Spleen (tissue), 11 donors: Measurements from ENCODE around the gene UHRF1. TPM values are rescaled to one million over a fixed set of nuclear protein-coding genes. Genes with fewer than 3 reads are reported as not detected.

Experiments used
- DNase-seq: peaks from one replicate; pipeline ENCODE4 v3.0.0-alpha.2; 2020
- H3K27ac ChIP-seq, 8 donors: fragments of 200-600 bp; sonication (generic) in 7 of 8; 1 replicate in 4 of 8; 2 replicates in 4 of 8; pipeline versions ENCODE4 v1.5.0 to v1.8.0; 2016 to 2021; ENCODE audit warnings: inconsistent platforms in 4 of 8, mild to moderate bottlenecking in 4 of 8, moderate library complexity in 1 of 8
- H3K27me3 ChIP-seq, 7 donors: fragments of 200-600 bp; sonication (generic) in 6 of 7; replicated peaks in 1 of 7; 1 replicate in 4 of 7; 2 replicates in 3 of 7; pipeline versions ENCODE4 v1.5.0 to v1.8.0; 2016 to 2021; ENCODE audit warnings: inconsistent platforms in 3 of 7, mild to moderate bottlenecking in 1 of 7
- H3K36me3 ChIP-seq, 6 donors: fragments of 200-600 bp; sonication (generic) in 5 of 6; 1 replicate in 4 of 6; 2 replicates in 2 of 6; pipeline versions ENCODE4 v1.5.0 to v1.8.0; 2016 to 2021; ENCODE audit warnings: inconsistent platforms in 2 of 6
- H3K4me1 ChIP-seq, 6 donors: fragments of 200-600 bp; sonication (generic) in 5 of 6; 1 replicate in 3 of 6; 2 replicates in 3 of 6; pipeline versions ENCODE4 v1.5.0 to v1.8.0; 2016 to 2021; ENCODE audit warnings: inconsistent platforms in 3 of 6
- H3K4me3 ChIP-seq, 8 donors: fragments of 200-600 bp; sonication (generic) in 7 of 8; 1 replicate in 4 of 8; 2 replicates in 4 of 8; pipeline versions ENCODE4 v1.5.0 to v1.8.0; 2016 to 2021; ENCODE audit warnings: inconsistent platforms in 4 of 8, mild to moderate bottlenecking in 4 of 8, moderate library complexity in 2 of 8
- H3K9me3 ChIP-seq, 8 donors: fragments of 200-600 bp; sonication (generic) in 7 of 8; 1 replicate in 4 of 8; 2 replicates in 4 of 8; pipeline versions ENCODE4 v1.5.0 to v1.8.0; 2016 to 2021; ENCODE audit warnings: inconsistent platforms in 4 of 8
- CTCF ChIP-seq, 11 experiments: fragments of 200-600 bp in 7 of 11; fragments of 450-650 bp in 4 of 11; sonication (generic) in 4 of 11; IDR thresholded peaks in 8 of 11; conservative IDR thresholded peaks in 3 of 11; 1 replicate in 7 of 11; 2 replicates in 4 of 11; pipeline versions ENCODE4 v1.4.0 to v1.8.0; 2016 to 2021; ENCODE audit warnings: antibody characterized with exemption in 11 of 11, inconsistent platforms in 4 of 11, mild to moderate bottlenecking in 1 of 11
- POLR2A ChIP-seq, 3 donors: fragments of 450-650 bp; IDR thresholded peaks; one replicate each; pipeline ENCODE4 v1.5.1; 2017; ENCODE audit warnings: antibody characterized with exemption in 3 of 3, mild to moderate bottlenecking in 1 of 3
- POLR2AphosphoS5 ChIP-seq, 3 donors: sonication (generic); formaldehyde crosslinking; IDR thresholded peaks; one replicate each; pipeline ENCODE4 v1.5.1; 2017; ENCODE audit warnings: antibody characterized with exemption in 3 of 3
- WGBS, 5 donors: extraction: QIAGEN DNeasy Blood & Tissue Kit in 3 of 5; methylation state at CpG; one replicate each; pipeline versions ENCODE4 v1.1.5 to v1.1.7; 2013 to 2018; 5-methylcytosine and 5-hydroxymethylcytosine counted together
- intact Hi-C: fragments of 100-400 bp; cut with DNase I; formaldehyde crosslinking; loops from one replicate; pipeline ENCODE4 v1.15.0; 2023; ENCODE audit warnings: low total_unique reads
- polyA plus RNA-seq, 3 donors: library from polyadenylated mRNA; stranded (reverse); fragments of 200-250 nt; gene quantifications; one replicate each; pipeline ENCODE4 v1.2.1, GENCODE V29; 2013
- total RNA-seq, 7 donors: library from RNA; depleted of rRNA in 3 of 7; stranded (reverse); fragments of >200 nt in 3 of 7; fragmentation: NEBNext Ultra II Directional in 4 of 7; extraction: Animal tissue kit (Norgen Biotek cat#: 25700) in 4 of 7; gene quantifications; one replicate each; pipeline versions ENCODE4 v1.1.0 to v1.2.1, GENCODE V29; 2016 to 2021
- donor health status: healthy with polysubstance abuse.
- donor health status: DM: no; HTN: no; CAD: no; lungs with moderate emphysema.
- donor health status: DM: no; HTN: no; CAD: no.
- donor health status: Bipolar disorder and iron deficiency.
- donor health status: healthy.
- donor health status: DM: no; HTN: no; CAD: no.
- donor health status: DM: yes; HTN: yes; CAD: no.

UHRF1 gene
- total and polyA plus RNA-seq, 10 donors = 1.5 to 10.8 (median 4.6) TPM

- peak in 1 of 3 donors; percentile 12 for TF ChIP-seq POLR2AphosphoS5 (IDR thresholded peaks at IDR 0.05)
- peak in 10 of 11 experiments; percentile 39 to 75 (median 66) for TF ChIP-seq CTCF (IDR thresholded peaks at IDR 0.05 in 8 of 11, conservative IDR thresholded peaks at IDR 0.05 in 3 of 11)
- TF ChIP-seq POLR2A (IDR thresholded peaks at IDR 0.05) = no peak
- WGBS, 5 donors = 21 to 32% (median 27%) methylated on average over 29 of the region's 29 CpGs
These were observed 2.7 kb downstream of the UHRF1 start for GRCh38 chr19:4911786-4912672.

GRCh38 chr19:4913996-4914735, 4.9 kb downstream of the UHRF1 start:
- peak in 2 of 3 donors; percentile 10 to 42 for TF ChIP-seq POLR2AphosphoS5 (IDR thresholded peaks at IDR 0.05)
- no peak for TF ChIP-seq POLR2A (IDR thresholded peaks at IDR 0.05)
- peak overlapping the region; percentile 12 to 80 (median 53) for H3K4me3 ChIP-seq
- H3K27ac ChIP-seq = peak overlapping the region in 6 of 8 donors; percentile 58 to 93 (median 88)
- peaks cover 0 to 12% (median 0%) of the 10 kb centered on the region in 6 donors for H3K36me3 ChIP-seq
- intact Hi-C loops = loop anchor here (5.0 to 10.0 kb wide), 2 partner anchors 42 to 99 kb away; no protein-coding TSS in a partner anchor
- no peak for DNase-seq
- peaks cover 32 to 84% (median 70%) of the 10 kb centered on the region in 6 donors for H3K4me1 ChIP-seq
- peaks cover 0 to 6% (median 4%) of the 10 kb centered on the region in 7 donors for H3K27me3 ChIP-seq
- WGBS, 5 donors = 71 to 81% (median 80%) methylated on average over 24 of the region's 24 CpGs
- H3K9me3 ChIP-seq = no peaks in the 10 kb centered on the region

More at GRCh38 chr19:4911786-4912672, 2.7 kb downstream of the UHRF1 start:
- peaks cover 33 to 91% (median 78%) of the 10 kb centered on the region in 6 donors for H3K4me1 ChIP-seq
- intact Hi-C loops = loop anchor here (5.0 to 10.0 kb wide), 2 partner anchors 40 to 97 kb away; no protein-coding TSS in a partner anchor
- peaks cover 0 to 11% (median 6%) of the 10 kb centered on the region in 7 donors for H3K27me3 ChIP-seq
- peak overlapping the region in 6 of 8 donors; percentile 69 to 94 (median 84) for H3K4me3 ChIP-seq
- peaks cover 0 to 12% (median 0%) of the 10 kb centered on the region in 6 donors for H3K36me3 ChIP-seq
- DNase-seq = peak; percentile 83
- no peaks in the 10 kb centered on the region for H3K9me3 ChIP-seq
- H3K27ac ChIP-seq = peak overlapping the region in 7 of 8 donors; percentile 12 to 76 (median 40)

GRCh38 chr19:4914736-4915501, 5.6 kb downstream of the UHRF1 start:
- Histone ChIP-seq H3K4me1 (peaks cover 30 to 77% (median 64%) of the 10 kb centered on the region in 6 donors), H3K27ac (peak overlapping the region in 7 of 8 donors; percentile 69 to 93 (median 87)), H3K27me3 (no peaks in the 10 kb centered on the region), H3K4me3 (peak overlapping the region; percentile 12 to 80 (median 53)), H3K9me3 (no peaks in the 10 kb centered on the region), H3K36me3 (peaks cover 0 to 12% (median 0%) of the 10 kb centered on the region in 6 donors)
- TF ChIP-seq POLR2A (IDR thresholded peaks at IDR 0.05) = no peak
- TF ChIP-seq POLR2AphosphoS5 (IDR thresholded peaks at IDR 0.05) = peak in 2 of 3 donors; percentile 33 to 41
- DNase-seq = peak; percentile 88
- WGBS, 5 donors = 58 to 82% (median 66%) methylated on average over 14 to 23 of the region's 23 CpGs
- intact Hi-C loops = loop anchor here (5.0 to 10.0 kb wide), 2 partner anchors 43 to 100 kb away; no protein-coding TSS in a partner anchor

GRCh38 chr19:4916292-4917082, 7.2 kb downstream of the UHRF1 start:
- 14 to 31% (median 22%) methylated on average over 40 to 41 of the region's 41 CpGs for WGBS, 5 donors
- intact Hi-C loops = loop anchor here (10.0 kb wide), 1 partner anchor 102 kb away; no protein-coding TSS in a partner anchor
- no peaks in the 10 kb centered on the region for H3K9me3 ChIP-seq
- peaks cover 19 to 64% (median 51%) of the 10 kb centered on the region in 6 donors for H3K4me1 ChIP-seq
- TF ChIP-seq CTCF (IDR thresholded peaks at IDR 0.05 in 8 of 11, conservative IDR thresholded peaks at IDR 0.05 in 3 of 11) = no peak
- TF ChIP-seq POLR2A (IDR thresholded peaks at IDR 0.05) = no peak
- peak; percentile 67 to 83 (median 71) for TF ChIP-seq POLR2AphosphoS5 (IDR thresholded peaks at IDR 0.05)
- peak; percentile 88 for DNase-seq
- peak overlapping the region; percentile 62 to 93 (median 86) for H3K27ac ChIP-seq
- H3K36me3 ChIP-seq = peaks cover 0 to 12% (median 0%) of the 10 kb centered on the region in 6 donors
- H3K4me3 ChIP-seq = peak overlapping the region; percentile 43 to 80 (median 53)
- H3K27me3 ChIP-seq = no peaks in the 10 kb centered on the region
